Activated CD4-positive, CD25-positive, alpha-beta regulatory T cell treated with anti-CD3 and anti-CD28 coated beads, Interleukin-2, amount 50 U/mL, for 16 hours (primary cell): ENCODE data around the gene CTNNBIP1.

Experiments used
- DNase-seq: peaks from one replicate; pipeline ENCODE4 v3.0.0-alpha.2; 2020; ENCODE audit warnings: low read depth, low spot score

Gene CTNNBIP1

DNA sequence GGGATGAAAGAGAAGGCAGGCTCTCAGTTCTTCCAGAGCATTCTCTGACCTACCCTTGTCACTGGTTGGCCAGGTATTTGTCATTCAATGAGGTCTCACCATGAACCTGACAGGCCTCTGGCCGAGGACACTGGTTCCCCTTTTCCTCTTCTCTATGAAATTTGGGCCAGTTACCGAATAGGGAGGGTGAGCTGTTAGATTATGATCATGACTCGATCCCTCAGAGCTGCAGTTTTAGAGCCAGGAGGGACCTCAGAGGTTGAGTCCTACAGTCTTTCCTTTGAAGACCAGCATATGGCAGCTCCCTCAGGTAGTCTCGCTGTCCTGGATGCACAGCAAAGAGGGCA, 56.8 kb downstream of the CTNNBIP1 start:
- DNase-seq: no peak

DNA sequence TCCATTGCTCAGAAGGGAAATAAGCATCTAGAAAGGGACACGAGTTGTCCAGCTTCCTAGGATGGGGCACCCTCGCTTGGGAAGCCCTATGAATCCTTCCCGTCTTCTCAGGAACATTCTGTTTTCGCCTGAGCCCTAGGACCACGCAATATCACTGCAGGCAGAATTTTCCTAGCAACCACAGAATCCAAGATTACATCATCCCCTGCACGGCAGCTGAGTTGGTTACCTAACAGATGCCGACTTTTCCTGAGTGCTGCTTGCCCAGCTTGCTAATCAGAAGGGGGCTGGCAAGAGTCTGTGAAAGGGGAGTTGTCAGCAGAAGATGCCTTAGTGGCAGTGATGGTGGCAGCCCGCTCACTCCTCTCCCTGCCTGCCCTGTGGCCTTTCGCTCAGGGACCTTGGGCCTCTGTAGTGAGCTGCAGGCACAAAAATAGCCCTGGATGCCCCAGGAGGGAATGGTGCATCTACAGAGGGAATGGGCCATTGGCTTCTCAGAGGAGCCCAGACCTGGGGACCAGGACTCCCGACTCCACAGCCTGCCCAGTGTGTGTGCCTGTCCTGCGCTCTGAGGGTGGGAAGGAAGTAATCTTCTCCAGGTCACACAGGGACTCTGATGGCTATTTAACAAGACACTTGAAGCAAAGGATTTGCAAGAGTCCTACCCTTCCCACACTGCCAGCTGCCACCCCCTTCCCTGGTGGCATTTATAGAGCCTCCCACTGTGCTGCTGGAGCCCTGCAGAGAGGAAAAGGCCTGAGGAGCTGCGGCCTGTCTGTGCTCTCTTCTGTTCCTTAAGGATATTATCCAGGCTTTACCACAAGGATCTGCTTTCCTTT, 57.4 kb downstream of the CTNNBIP1 start:
- DNase-seq: no peak

DNA sequence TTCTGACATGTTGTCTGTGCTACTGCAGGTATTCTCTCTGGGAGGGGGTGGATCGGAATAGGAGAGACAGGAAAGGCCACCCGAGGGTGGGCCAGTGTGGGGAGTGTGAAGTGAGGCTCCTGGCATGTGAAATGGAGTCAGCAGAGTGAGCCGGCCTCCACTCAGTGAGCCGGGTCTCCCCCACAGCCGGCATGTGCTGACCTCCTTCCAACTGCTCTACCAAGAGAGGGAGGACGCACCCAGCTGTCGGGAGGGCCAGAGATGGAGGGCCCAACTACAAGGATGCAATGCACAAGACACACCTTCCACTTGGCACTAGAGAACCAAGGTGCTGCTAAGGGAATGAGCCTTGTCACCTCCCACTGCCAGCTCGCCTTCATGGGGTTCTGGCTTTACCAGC, 58.1 kb downstream of the CTNNBIP1 start:
- DNase-seq: no peak

DNA sequence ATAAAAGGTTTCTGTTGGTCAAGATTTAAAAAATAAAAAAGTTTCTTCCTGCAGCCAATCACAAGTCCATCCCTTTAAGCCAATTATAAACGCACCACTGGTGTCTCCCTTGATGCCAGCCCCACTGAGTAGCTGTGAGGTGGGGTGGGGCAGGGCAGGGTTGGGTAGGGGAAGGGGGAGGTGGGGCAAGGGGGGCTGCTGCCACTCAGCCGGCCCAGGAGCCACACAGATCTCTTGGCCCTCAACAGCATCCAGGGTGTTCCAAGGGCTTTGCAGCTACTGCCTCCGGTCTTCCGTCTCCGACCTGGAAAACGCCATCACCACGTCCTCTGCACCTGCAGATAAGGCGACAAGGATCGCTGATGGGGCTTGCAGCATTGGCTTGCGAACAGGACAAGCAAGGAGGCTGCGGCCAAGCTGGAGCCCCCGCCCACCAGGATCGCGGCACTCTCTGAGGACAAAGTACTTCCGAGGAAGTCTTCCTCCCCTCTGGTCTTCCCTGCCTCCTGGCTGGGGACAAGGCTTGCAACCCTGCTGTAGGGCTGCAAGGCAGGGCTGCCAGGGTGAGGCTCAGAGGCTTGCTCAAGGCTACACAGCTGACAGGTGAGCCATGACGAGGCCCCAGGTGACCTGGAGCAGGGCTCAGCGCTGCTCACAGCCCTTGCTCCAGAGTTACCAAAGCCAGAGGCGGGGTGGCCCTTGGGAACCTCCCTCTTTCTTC, 59.5 kb downstream of the CTNNBIP1 start:
- no peak for DNase-seq

DNA sequence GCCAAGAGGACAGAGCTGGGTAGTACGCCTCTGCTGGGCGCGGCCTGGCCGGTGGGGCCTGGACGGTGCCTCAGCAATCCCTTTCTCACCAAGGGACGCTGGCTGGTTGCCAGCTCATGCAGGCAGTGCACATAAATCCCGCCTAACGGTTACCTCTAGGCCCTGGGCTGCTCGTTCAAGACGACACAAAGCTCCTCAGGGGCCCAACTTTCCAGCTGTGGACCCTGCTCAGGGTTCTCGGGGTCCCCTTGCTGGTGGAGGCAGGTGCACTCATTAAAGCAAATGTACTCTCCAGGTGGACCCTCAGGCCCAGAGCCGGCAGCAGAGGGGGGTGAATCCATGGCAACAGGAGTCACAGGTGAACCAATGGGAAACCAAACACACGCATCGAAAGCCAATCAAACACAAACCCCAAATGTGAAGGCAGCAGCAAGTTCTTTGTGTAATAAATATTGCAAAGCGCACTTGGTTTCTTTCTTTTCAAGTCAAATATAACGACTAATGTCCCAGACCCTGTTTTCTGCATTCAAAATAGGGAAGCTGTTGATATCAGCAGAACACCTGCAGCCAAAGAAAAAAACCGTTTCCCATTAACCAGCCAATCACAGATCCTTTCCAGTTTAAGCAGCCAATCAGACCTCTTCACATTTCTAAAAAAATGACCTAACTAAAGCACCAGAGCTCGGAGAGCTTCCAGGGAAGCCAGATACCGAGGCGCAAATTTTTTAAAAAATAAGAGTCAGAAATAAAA, 60.2 kb downstream of the CTNNBIP1 start:
- no peak for DNase-seq

DNA sequence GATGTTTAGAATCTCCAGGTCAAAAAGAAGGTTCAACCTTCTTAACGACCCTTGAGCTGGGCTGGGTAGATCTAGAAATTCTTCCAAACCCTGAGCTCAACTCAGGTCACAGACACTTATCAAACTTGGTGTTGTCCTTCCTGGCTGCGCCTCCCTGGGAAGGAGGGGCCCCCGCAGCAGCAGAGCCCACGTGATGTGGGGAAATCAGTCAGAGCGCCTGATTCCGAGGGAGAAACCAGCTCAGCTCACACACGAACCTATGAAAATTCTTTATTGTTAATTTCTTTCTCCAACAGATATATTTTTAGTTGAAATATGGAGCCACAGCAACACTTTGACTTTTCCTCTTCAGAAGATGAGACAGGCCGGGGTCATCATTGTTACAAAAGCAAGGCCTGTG, 62.0 kb downstream of the CTNNBIP1 start:
- no peak for DNase-seq

DNA sequence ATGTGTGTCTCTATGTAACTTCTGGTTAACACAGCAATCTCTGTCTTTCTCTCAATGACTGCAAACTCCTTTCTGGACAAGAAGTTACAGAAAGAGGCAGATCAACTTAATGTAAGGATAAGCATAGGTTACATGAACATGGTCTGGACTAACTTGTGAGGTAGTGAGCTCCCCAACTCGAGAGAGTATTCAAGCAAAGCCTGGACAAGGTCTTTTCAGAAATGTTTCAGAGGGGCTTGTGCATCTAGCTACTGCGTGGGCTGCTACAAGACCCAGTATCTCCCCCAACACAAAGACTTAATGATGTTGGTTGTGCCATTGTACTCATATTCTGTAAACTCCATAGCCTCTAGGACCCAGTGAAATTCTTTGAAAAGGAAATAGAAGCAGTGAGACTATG, 62.8 kb downstream of the CTNNBIP1 start:
- no peak for DNase-seq

DNA sequence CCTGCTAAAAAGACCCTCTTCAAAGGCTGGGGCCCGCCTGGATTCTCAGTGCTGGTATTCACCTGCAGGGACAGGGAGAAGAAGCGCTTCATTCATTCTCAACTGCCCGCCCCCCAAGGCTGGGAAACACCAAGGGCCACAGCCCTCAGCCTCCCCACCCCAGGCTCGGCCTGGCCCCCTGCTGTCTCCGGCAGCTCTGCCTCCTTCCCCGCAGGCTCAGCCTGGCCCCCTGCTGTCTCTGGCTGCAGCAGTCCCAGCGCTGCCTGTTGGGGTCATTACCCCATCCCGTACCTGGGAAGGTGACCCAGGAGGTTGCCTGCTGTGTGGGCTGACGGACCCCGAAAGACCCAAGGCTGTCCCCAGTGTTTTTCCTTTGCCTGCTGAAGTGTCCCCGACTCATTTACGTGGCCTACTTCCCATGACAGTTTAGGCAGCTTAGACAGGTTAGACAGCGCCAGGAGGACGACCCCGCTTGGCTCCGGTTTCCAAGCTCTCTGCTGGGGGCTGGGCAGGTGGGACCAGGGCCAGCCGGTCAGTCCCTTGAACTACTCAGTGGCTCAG, 63.4 kb downstream of the CTNNBIP1 start:
- no peak for DNase-seq

DNA sequence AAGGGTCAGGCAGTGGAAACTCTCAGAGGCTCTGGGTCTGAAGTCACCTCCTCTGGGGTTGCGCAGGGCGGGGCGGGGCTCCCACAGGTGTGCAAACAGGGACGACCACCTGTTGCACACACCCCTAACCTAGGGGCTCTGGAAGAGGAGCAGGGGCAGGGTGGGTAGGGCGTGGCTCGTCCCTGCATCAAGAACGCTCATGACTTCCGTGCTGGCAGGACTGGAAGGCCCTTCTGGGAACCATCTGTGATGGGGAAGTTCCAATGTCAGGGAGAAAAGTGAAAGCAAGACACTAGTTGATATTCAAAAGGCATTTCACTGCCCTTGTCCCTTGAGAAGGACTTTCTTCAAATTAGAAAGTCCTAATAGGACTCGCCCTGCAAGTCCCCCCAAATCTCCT, 64.2 kb downstream of the CTNNBIP1 start:
- DNase-seq: no peak

DNA sequence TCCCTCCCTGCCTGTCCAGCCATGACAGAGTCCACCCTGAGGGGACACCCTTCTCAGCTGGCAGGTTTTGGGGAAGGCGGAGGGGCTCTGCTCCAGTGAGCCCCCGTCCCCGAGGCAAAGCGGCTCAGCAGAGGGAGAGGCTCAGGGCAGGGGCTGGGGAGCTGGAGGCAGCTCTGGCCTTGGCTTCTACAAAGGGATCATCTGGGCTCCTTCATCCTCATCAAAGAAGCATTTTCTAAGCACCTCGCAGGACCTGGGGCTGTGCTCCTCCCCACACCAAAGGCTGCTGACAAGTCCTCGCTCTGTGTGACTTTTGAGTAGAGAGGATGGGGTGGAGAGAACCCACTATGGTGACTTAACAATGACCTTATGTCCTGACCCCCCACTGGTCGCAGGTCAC, 65.3 kb downstream of the CTNNBIP1 start:
- DNase-seq: no peak

DNA sequence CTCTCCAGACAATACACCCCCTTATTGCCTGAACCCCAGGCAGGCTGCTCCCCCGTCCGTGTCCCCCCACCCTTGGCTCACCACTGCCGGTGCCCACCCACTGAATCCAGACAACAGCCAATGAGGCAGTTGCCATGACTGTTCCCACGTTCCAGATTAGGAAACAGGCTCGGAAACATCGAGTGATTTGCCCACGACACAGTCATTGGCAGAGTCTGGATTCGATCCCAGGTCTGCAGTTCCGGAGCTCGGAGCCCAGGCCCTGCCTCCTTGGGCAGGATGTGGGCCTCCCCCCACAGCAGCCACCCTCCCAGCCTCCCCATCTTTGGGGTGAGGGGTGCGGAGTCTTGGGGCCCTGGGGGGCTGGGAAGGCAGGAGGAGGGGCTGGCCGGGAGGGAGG, 66.0 kb downstream of the CTNNBIP1 start:
- DNase-seq: no peak

DNA sequence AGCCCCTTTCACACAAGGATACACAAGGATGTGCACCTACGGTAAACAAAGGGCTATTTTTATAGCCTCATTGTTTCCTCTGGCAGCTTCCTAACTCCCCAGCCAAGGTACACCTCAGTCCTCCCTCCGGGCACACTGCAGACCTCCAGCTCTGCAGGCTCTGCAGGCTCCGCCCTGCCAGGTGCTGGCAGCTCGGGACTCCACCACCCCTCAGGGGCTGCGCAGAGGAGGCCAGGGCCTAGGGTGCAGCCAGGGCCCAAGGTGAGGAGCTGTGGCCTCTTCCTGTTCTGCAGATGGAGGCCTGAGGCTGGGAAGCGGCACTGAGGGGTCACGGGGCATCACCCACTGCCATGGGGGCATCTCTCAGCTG, 66.5 kb downstream of the CTNNBIP1 start:
- DNase-seq: no peak

DNA sequence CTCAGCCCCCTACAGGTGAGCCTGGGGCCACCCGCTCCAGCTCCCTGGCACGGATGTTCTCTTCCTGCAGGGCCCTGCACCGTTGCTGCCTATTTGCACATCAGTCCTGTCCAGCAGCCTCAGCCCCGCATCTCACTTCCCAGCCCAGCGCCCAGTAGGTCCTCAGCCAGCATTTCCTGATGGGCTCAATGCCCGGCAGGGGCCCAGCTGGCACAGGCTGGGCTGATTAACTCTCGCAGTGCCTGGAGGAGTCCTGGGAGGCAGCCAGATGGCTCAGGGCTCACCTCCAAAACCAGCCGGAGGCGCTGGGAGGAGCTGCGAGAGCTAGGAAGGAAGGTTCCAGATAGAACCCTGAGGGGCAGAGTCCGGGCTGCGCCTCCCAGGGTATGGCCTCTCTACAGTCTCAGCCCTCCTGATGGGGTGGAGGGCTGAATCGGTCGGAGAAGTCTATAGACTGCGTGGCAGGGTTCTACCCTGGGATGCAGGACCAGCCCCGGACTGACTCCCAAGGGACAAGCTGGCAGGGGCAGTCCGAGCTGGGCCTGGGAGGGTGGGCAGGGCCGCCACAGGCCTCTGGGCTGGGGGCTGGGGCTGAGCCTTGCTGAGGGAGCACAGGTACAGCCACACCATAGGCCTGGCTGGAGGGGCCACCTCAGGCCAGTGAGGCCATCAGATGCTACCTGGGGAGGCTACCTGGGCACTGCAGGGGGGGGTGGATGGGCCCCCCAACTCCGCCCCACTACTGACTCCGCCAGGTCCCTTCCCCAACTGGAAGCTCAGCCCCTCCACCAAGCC, 67.1 kb downstream of the CTNNBIP1 start:
- DNase-seq: no peak

DNA sequence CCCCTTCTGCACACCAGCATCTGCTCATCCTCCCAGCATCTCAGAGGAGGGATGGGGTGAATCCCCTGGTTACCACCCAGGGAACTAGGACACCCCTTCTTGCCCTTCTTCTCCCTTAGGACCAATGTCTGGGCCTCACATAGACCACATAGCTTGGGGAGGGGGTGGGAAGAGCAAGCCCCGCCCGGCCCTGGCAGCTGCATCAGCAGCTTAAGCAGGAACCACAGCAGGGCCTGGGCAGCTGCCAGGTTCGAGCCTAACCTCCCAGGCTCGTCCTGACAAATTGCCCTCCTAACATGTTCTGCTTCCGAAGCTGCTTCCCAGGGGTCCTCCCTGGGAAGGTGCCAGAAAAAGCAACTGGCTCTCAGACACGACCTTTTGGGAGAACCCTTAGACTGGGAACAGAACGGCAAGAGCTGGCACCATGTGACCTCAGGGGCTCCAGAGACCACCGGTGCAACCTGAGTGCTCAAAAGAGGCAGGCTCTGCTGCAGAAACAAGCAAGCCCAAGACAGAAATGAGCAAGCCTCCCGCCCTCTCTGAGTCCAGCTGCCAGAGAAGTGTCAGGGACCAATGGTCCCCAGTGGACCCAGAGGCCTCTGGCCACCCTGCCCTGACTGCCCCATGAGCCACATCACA, 67.9 kb downstream of the CTNNBIP1 start:
- DNase-seq: no peak

DNA sequence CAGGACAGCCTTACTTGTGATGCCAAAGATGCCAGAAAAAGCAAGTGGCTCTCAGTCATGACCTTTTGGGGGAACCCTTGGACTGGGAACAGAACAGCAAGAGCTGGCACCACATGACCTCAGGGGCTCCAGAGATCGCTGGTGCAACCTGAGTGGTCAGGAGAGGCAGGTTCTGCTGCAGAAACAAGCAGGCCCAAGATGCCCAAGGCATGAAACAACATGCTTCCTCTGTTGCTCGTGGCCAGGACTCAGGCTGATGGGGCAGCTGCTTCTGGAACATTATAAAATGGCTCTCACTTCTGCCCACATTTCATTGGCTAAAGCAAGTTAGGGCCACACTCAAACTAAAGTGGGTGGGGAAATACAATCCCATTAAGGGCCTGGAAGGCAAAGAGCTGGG, 68.6 kb downstream of the CTNNBIP1 start:
- no peak for DNase-seq

DNA sequence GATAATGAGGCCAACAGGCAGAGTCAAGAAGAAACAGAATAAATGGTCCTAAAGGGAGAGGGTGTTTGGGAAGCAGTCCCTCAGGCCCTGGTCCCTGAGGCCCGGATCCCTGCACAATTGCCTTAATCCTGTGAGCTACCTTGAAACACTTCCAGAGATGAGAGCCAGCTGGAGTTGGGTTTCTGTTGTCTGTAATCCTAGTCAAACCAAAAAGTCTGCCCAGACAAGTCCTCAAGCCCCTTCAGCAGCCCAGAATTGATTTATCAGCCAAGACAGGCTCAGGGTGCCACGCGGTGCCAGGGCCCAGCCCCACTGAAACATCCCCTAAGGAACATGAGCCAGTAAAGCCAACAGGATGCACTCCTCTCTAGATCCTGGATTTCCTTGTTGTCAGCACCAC, 69.9 kb downstream of the CTNNBIP1 start:
- no peak for DNase-seq

DNA sequence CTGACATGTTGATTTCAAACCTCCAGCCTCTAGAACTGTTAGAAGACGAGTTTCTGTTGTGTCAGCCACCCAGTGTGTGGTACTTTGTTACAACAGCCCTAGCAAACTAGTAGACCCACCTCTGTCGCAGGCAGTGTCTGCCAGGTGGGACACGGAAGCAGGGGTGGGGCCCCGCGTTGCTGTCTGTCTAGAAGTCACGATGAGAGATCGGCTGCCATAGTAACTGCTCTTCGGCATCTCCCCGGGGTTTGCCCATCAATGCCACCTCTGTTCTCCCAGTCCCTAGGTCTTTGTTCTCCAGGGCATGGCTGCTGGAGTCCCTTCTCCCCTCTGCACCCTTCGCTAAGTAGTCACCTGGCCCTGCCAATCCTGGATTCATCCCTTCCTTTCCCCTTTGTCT, 71.1 kb downstream of the CTNNBIP1 start:
- no peak for DNase-seq

DNA sequence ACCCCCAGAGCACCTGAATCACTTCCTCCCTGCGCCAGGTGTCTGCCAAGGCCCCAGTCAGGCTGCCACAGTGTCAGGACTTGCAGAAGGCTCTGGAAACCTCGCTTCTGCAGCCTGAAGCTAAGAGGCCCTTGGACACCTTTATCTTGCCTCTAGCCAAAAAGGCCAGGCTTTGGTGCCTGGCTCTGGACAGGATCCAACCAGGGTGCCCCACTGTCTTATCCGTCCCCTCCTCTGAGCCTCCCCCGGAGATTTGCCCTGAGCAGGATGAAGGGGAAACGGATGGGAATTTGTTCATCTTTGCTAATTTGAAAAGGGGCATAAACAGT, 73.5 kb downstream of the CTNNBIP1 start:
- DNase-seq: no peak

DNA sequence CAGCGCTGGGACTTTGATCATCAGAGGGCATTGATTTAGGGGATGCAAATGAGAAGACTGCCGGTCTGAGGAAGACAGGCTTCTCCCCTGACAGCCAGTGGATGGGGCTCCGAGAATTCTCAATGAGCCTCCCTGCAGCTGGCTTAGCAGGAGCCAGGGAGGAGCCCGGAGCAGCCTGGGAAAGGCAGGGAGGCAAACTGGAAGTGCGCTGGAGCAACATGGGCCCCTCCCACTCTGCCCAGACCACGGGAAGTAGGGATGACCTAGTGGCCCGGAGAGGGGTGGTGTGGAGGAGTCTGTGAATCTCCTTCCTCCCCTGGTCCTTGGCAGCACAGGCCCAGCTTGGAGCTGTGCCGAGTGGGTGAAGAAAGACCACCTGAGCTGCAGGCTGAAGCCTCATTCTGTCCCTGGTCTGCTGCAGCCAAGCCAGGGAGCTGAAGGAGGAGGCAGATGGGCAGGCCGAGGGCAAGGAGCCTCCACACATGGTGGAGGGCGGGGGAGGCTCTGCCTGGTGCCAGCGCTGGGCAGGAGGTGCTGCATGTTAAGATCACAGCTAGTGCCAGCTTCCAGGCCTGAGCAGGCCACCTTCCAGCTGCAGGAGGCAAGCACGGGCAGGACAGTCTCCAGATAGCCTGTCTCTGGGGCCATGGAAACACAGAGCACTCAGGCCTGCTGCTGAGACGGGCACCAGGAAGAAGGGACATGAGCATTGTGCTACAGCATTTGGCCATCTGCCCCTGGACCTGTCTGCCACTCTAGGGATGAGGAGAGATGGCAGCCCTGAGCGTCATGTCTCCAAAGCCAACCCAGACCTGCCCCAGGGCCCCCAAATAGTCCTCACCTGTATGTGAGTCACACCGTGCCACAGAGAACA, 74.1 kb downstream of the CTNNBIP1 start:
- DNase-seq: no peak

DNA sequence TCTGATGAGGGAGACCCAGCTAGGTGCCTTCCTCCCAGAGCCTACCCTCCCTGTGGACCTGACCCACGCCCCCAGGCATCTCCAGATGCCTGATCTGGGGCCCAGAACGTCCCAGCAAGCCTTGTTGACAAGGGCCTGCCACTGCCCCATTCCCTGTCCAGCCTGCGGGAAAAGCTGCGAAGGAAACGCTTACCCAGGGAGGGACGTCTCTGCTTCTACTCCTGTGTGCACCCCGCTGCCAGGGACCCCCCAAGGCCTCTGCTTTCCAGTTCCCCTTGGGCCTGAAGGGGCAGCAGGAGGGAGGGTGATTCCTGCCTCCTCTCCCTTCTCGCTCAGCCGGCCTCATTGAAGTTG, 74.7 kb downstream of the CTNNBIP1 start:
- no peak for DNase-seq
